ENCODE data around the gene HYAL3.

- TF ChIP-seq EP300 (IDR thresholded peaks at IDR 0.05) (peak; percentile 85 to 99 (median 96)), CTCF (IDR thresholded peaks at IDR 0.05) (peak in 5 of 6 experiments; percentile 18 to 72 (median 49)), POLR2A (IDR thresholded peaks at IDR 0.05) (peak in 2 of 4 donors; percentile 12 to 23)
Observed at GRCh38 chr3:50323614-50324199, 24.5 kb upstream of the HYAL3 start.

All from upper lobe of left lung (tissue), 4 donors.